Measurements from ENCODE around the gene NAALADL2. TPM values are rescaled to one million over a fixed set of nuclear protein-coding genes. Genes with fewer than 3 reads are reported as not detected.

Gene NAALADL2
- total and polyA plus RNA-seq, 2 of the 4 experiments (the other 2 are of a cell fraction): 3.8 to 19.2 TPM

GRCh38 chr3:175186511-175186910 lies 327.4 kb downstream of the NAALADL2 start:
- intact Hi-C loops (cut with micrococcal nuclease): no loop called here
- no peak overlapping the region for H2AK5ac ChIP-seq (ENCODE audit: low read depth, low read length)

More at GRCh38 chr3:175186511-175186910, 327.4 kb downstream of the NAALADL2 start:
- ATAC-seq (ENCODE audit: low read depth) (no peak), DNase-seq (peak; percentile 13)
- peak; percentile 53; the same call in 1 of the 2 replicates for TF ChIP-seq USF2 (IDR thresholded peaks at IDR 0.05; ENCODE audit: low read depth, low read length)
- TF ChIP-seq RCOR1 (IDR thresholded peaks at IDR 0.05; ENCODE audit: insufficient replicate concordance, low read length): no peak
- no peak overlapping the region for H3K4me2 ChIP-seq (ENCODE audit: low read depth, low read length)
- H3K4ac ChIP-seq (ENCODE audit: low read depth, low read length): no peak overlapping the region
- H3K56ac ChIP-seq (ENCODE audit: extremely low read depth, insufficient read depth, low read length): no peak overlapping the region
- H2BK20ac ChIP-seq (ENCODE audit: low read depth, low read length): no peak overlapping the region
- no peaks in the 10 kb centered on the region for H3K4me1 ChIP-seq (ENCODE audit: control insufficient read depth, insufficient read depth, low read length)
- H3K36me3 ChIP-seq (ENCODE audit: control insufficient read depth, insufficient read depth, low read length): no peaks in the 10 kb centered on the region
- H2AK9ac ChIP-seq (replicated peaks; ENCODE audit: low read depth, low read length, poor library complexity): no peak overlapping the region
- POLR2A ChIA-PET (ENCODE audit: unreplicated experiment): no interaction called here
- H4K5ac ChIP-seq (ENCODE audit: low read depth, low read length): no peak overlapping the region
- CTCF ChIA-PET: no interaction called here
- H3K27me3 ChIP-seq (ENCODE audit: control insufficient read depth, insufficient read depth, low read length): no peaks in the 10 kb centered on the region
- H4K8ac ChIP-seq (ENCODE audit: low read depth in 2 of 2, low read length in 2 of 2): no peak overlapping the region
- H3K9me1 ChIP-seq (ENCODE audit: insufficient read depth, low read length): no peaks in the 10 kb centered on the region
- H3K27ac ChIP-seq (ENCODE audit: insufficient read depth, low read length): no peak overlapping the region
- H2AFZ ChIP-seq (replicated peaks; ENCODE audit: low read length, poor library complexity): no peak overlapping the region
- no TSS peak for BruUV-seq (replicated peaks)
- H2BK120ac ChIP-seq (ENCODE audit: low read depth, low read length): no peak overlapping the region
- H3K4me3 ChIP-seq (ENCODE audit: insufficient read depth, low read depth, low read length): no peak overlapping the region
- H4K20me1 ChIP-seq (ENCODE audit: insufficient read depth, low read length): no peaks in the 10 kb centered on the region
- H4K91ac ChIP-seq (ENCODE audit: insufficient read depth, low read depth, low read length): no peak overlapping the region
- in situ Hi-C loops (cut with MboI; ENCODE audit: low sequenced_read_pairs): no loop called here
- H3K9me3 ChIP-seq (ENCODE audit: control insufficient read depth, insufficient read depth, low read length): no peaks in the 10 kb centered on the region
- dilution Hi-C loops (cut with HindIII; ENCODE audit: low sequenced_read_pairs, unreplicated experiment): no loop called here
- WGBS, 2 experiments (ENCODE audit: extremely low coverage in 2 of 2, insufficient read length in 1 of 2): no CpG with 5 or more reads among the region's 3 CpGs
- H2BK15ac ChIP-seq (ENCODE audit: low read depth, low read length): no peak overlapping the region
- H3K9ac ChIP-seq (ENCODE audit: low read depth, low read length): no peak overlapping the region
- no peak overlapping the region for H3K14ac ChIP-seq (replicated peaks; ENCODE audit: low read depth, low read length)
- no peak overlapping the region for H2BK5ac ChIP-seq (ENCODE audit: low read depth, low read length, poor library complexity, severe bottlenecking)
- no peak overlapping the region for H3K23ac ChIP-seq (ENCODE audit: low read depth, low read length)
- no peak overlapping the region for H3K18ac ChIP-seq (ENCODE audit: low read depth, low read length)
- H3K79me1 ChIP-seq (ENCODE audit: low read depth in 1 of 2, low read length in 2 of 2): no peaks in the 10 kb centered on the region

Data from IMR-90 (cell line).